Uterus (tissue), 4 donors: ENCODE results near the gene C6orf62. TPM values are rescaled to one million over a fixed set of nuclear protein-coding genes. Genes with fewer than 3 reads are reported as not detected.
"Not testable (repeated sequence)": the region's sequence is repeated elsewhere in the genome, so short reads cannot be mapped to it uniquely, and the experiment has no call there.

ENCODE experiments used
- DNase-seq, 2 donors: peaks; one replicate each; pipeline ENCODE4 v3.0.0-alpha.2; 2019 to 2020
- H3K27ac ChIP-seq, 2 donors: fragments of 200-600 bp; sonication (generic); 1 replicate in 1 of 2; 2 replicates in 1 of 2; pipeline ENCODE4 v1.5.1; 2016 to 2018
- H3K27me3 ChIP-seq, 2 donors: fragments of 200-600 bp; sonication (generic); one replicate each; pipeline ENCODE4 v1.5.1; 2018 to 2019; ENCODE audit warnings: control low read depth in 1 of 2
- H3K36me3 ChIP-seq, 2 donors: fragments of 200-600 bp; sonication (generic); one replicate each; pipeline ENCODE4 v1.5.1; 2019; ENCODE audit warnings: control low read depth in 1 of 2
- H3K4me1 ChIP-seq, 2 donors: fragments of 200-600 bp; sonication (generic); one replicate each; pipeline ENCODE4 v1.5.1; 2018 to 2019; ENCODE audit warnings: control low read depth in 1 of 2
- H3K4me3 ChIP-seq, 2 donors: fragments of 200-600 bp; sonication (generic); 1 replicate in 1 of 2; 2 replicates in 1 of 2; pipeline ENCODE4 v1.5.1; 2018 to 2019; ENCODE audit warnings: mild to moderate bottlenecking in 1 of 2
- H3K9me3 ChIP-seq, 2 donors: fragments of 200-600 bp; sonication (generic); one replicate each; pipeline ENCODE4 v1.5.1; 2019; ENCODE audit warnings: control low read depth in 1 of 2
- CTCF ChIP-seq, 4 experiments: fragments of 200-600 bp in 2 of 4; fragments of 450-650 bp in 2 of 4; sonication (generic) in 2 of 4; IDR thresholded peaks; one replicate each; pipeline ENCODE4 v1.5.1; 2016 to 2019; ENCODE audit warnings: antibody characterized with exemption in 4 of 4, mild to moderate bottlenecking in 2 of 4, moderate library complexity in 1 of 4
- POLR2A ChIP-seq, 2 donors: fragments of 450-650 bp; IDR thresholded peaks; one replicate each; pipeline ENCODE4 v1.6.1; 2016; ENCODE audit warnings: antibody characterized with exemption in 2 of 2, mild to moderate bottlenecking in 1 of 2, moderate library complexity in 1 of 2
- intact Hi-C: fragments of 100-400 bp; cut with DNase I; formaldehyde crosslinking; loops from one replicate; pipeline ENCODE4 v1.15.1; 2023; ENCODE audit warnings: low total_unique reads
- total RNA-seq, 4 donors: library from RNA; depleted of rRNA in 3 of 4; stranded (reverse); fragments of >200 nt in 3 of 4; gene quantifications; one replicate each; pipeline versions ENCODE4 v1.1.0 to v1.2.4, GENCODE V29; 2014 to 2023
- donor health status: DM: yes; HTN: yes; CAD: no.

Gene C6orf62
- total RNA-seq, 4 donors from 2014 or later: 14.3 to 93.7 (median 59.9) TPM

DNA sequence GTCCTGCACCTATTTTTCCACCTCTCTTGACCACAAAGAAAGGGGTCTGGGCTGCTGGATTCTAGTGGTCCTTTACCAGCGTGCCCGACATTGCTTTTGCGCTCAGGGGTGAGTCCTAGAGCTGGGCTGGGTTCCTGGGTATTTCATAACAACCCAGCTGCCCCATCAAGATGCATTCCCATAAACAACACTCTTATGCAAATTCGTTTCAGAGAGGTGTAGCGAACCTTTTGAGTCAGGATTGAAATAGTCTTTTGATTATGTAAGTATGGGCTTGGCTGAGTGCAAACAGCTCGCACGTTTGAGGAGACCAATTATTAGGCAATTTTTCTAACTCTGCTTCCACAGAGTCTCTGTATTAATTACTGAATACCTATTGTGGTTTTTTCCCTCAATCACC, 38.4 kb downstream of the C6orf62 start:
- no peaks in the 10 kb centered on the region for H3K27me3 ChIP-seq
- H3K9me3 ChIP-seq: no peaks in the 10 kb centered on the region
- no peak for DNase-seq
- intact Hi-C loops: no loop called here
- H3K4me1 ChIP-seq: no peaks in the 10 kb centered on the region
- TF ChIP-seq CTCF (IDR thresholded peaks at IDR 0.05): no peak
- no peak overlapping the region for H3K27ac ChIP-seq
- H3K4me3 ChIP-seq: no peak overlapping the region
- H3K36me3 ChIP-seq: no peaks in the 10 kb centered on the region

DNA sequence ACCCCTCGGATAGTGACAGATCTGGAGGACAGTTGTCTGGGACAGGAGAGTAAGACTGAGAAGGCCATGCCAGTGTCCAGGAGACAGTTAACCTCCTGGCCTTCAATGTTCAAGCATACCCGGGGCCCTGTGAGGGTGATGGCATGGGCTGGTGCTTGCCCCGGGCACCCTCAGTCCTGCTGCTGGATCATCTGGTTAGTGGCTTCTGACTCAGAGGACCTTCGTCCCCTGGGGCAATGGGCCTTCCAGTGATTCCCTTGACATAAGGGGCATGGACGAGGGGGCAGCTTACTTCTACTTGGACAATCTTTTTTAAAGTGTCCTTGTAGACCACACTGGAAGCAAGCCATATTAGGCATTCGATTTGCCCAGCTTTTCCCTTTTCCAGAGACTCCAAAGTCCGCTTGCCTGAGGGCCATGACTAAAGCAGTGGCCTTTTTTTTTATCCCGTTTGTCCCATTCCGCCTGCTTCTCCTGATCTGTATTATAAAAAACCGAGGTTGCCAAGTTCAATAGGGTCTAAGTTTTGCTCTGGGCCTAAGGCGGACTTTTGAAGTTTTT, 40.1 kb downstream of the C6orf62 start:
- DNase-seq, H3K9me3 ChIP-seq, H3K4me1 ChIP-seq, H3K27ac ChIP-seq, H3K4me3 ChIP-seq, H3K27me3 ChIP-seq, H3K36me3 ChIP-seq, intact Hi-C loops: not testable (repeated sequence)

DNA sequence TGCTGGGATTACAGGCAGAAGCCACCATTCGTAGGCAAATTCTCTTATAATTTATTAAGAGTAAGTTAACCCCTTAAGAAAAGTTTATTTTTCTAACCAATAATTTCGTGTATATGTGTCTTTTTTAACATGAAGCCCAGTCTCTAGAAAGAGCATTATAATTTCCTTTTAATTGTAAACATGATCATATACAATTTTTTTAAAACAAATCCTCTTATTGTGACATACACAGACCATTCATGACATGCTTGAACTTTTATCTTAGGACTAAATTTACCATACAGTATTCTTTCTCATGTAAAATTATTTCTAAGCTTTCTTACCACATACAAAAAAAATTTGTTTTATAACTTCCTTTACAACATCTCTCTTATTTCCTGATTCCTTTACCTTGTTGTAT, 45.3 kb downstream of the C6orf62 start:
- no peaks in the 10 kb centered on the region for H3K4me1 ChIP-seq
- H3K9me3 ChIP-seq: no peaks in the 10 kb centered on the region

GRCh38 chr6:24672620-24673182, 46.3 kb downstream of the C6orf62 start:
- Histone ChIP-seq H3K9me3 (no peaks in the 10 kb centered on the region), H3K4me1 (no peaks in the 10 kb centered on the region), H3K36me3 (no peaks in the 10 kb centered on the region), H3K4me3 (no peak overlapping the region), H3K27me3 (no peaks in the 10 kb centered on the region), H3K27ac (no peak overlapping the region)
- intact Hi-C loops: no loop called here
- DNase-seq: no peak
- TF ChIP-seq POLR2A (IDR thresholded peaks at IDR 0.05): no peak
- TF ChIP-seq CTCF (IDR thresholded peaks at IDR 0.05): no peak

More for the DNA sequence above, 45.3 kb downstream of the C6orf62 start:
- no peak for DNase-seq
- TF ChIP-seq CTCF (IDR thresholded peaks at IDR 0.05) (no peak), POLR2A (IDR thresholded peaks at IDR 0.05) (no peak)
- no peaks in the 10 kb centered on the region for H3K27me3 ChIP-seq
- intact Hi-C loops: no loop called here
- no peaks in the 10 kb centered on the region for H3K36me3 ChIP-seq
- H3K27ac ChIP-seq: no peak overlapping the region
- H3K4me3 ChIP-seq: no peak overlapping the region

DNA sequence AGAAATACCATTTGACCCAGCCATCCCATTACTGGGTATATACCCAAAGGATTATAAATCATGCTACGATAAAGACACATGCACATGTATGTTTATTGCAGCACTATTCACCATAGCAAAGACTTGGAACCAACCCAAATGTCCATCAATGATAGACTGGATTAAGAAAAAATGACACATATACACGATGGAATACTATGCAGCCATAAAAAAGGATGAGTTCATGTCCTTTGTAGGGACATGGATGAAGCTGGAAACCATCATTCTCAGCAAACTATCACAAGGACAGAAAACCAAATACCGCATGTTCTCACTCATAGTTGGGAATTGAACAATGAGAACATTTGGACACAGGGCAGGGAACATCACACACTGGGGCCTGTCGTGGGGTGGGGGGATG, 47.9 kb downstream of the C6orf62 start:
- H3K9me3 ChIP-seq, H3K36me3 ChIP-seq, H3K27ac ChIP-seq, H3K4me1 ChIP-seq, H3K4me3 ChIP-seq, DNase-seq, intact Hi-C loops, H3K27me3 ChIP-seq: not testable (repeated sequence)

DNA sequence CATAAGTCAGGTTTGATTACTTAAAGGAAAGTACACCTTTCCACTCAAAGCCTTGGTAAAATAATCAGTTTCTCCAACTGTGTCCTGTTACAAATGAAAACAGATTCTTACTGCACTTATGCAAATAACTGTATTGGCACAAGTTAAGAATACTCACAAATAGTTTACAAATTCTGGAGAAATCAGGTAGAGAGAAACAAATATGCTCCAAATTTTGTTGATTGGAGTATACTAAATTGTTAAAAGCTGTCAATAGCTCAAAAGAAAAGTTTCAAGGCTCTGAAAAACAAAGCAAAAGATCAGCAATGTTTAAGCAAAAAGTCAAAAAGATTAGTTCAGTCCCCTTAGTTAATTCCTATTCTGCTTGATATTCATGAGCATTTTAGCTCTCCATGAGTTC, 48.5 kb downstream of the C6orf62 start:
- H3K4me1 ChIP-seq, H3K27me3 ChIP-seq, intact Hi-C loops, H3K36me3 ChIP-seq, H3K27ac ChIP-seq, H3K9me3 ChIP-seq, H3K4me3 ChIP-seq, DNase-seq: not testable (repeated sequence)

- intact Hi-C loops: no loop called here
- no peak for DNase-seq
- Histone ChIP-seq H3K27me3 (no peaks in the 10 kb centered on the region), H3K9me3 (no peaks in the 10 kb centered on the region), H3K4me1 (peaks cover 0 to 6% of the 10 kb centered on the region in 2 donors), H3K4me3 (no peak overlapping the region), H3K36me3 (no peaks in the 10 kb centered on the region), H3K27ac (no peak overlapping the region)
- TF ChIP-seq CTCF (IDR thresholded peaks at IDR 0.05) (no peak), POLR2A (IDR thresholded peaks at IDR 0.05) (no peak)
Observed at GRCh38 chr6:24668997-24669361, 50.0 kb downstream of the C6orf62 start.

DNA sequence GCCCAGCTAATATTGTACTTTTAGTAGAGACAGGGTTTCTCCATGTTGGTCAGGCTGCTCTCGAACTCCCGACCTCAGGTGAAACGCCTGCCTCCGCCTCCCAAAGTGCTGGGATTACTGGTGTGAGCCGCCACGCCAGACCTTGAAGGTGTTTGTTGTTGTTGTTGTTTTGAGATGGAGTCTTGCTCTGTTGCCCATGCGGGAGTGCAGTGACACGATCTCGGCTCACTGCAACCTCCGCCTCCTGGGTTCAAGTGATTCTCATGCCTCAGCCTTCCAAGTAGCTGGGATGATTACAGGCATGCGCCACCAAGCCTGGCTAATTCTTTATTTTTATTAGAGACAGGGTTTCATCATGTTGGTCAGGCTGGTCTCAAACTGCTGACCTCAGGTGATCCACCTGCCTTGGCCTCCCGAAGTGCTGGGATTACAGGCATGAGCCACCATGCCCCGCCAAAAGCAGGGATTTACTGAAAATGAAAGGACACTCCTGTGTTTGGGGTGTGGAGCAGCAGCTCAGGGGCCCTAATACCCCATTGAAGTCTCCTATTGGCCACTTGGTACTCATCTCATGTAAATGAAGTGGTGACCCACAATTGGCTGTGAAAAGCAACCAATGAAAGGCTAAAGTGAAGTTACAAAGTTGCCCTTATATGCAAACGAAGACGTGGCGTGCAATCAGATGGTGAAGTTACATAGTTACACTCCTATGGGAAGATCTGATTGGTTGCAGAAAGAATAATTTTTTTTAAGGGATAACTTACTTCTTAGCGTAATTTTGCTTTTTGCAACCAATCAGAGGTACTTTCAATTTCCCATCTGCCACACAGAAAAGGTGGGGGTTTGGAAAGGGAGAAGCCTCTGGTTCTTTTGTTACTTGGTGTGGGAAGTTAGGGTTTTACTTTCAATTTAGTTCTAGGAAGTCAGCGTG, 50.6 kb downstream of the C6orf62 start:
- H3K9me3 ChIP-seq, H3K27me3 ChIP-seq, intact Hi-C loops, H3K4me1 ChIP-seq, DNase-seq, H3K36me3 ChIP-seq: not testable (repeated sequence)
- peak overlapping the region in 1 of 2 donors; percentile 89 for H3K27ac ChIP-seq
- H3K4me3 ChIP-seq: peak overlapping the region in 1 of 2 donors; percentile 82
